Glutamatergic neuron (in vitro differentiated cells): ENCODE results near the gene AGBL4. TPM values are rescaled to one million over a fixed set of nuclear protein-coding genes. Genes with fewer than 3 reads are reported as not detected.

Experiments
- DNase-seq: peaks from one replicate; pipeline ENCODE4 v3.0.0; 2022
- H3K27ac Mint-ChIP-seq: one replicate; pipeline ENCODE4 v1.8.0; 2020; ENCODE audit warnings: mild to moderate bottlenecking, mixed read lengths, inconsistent platforms; ENCODE audit not compliant: unreplicated experiment
- H3K27me3 Mint-ChIP-seq: one replicate; pipeline ENCODE4 v1.8.0; 2020; ENCODE audit warnings: mild to moderate bottlenecking, moderate library complexity, mixed read lengths, inconsistent platforms; ENCODE audit not compliant: unreplicated experiment
- H3K36me3 Mint-ChIP-seq: one replicate; pipeline ENCODE4 v1.8.0; 2020; ENCODE audit warnings: mild to moderate bottlenecking, mixed read lengths, inconsistent platforms; ENCODE audit not compliant: unreplicated experiment
- H3K4me1 Mint-ChIP-seq: one replicate; pipeline ENCODE4 v1.8.0; 2020; ENCODE audit warnings: mild to moderate bottlenecking, low read depth, mixed read lengths, inconsistent platforms; ENCODE audit not compliant: unreplicated experiment
- H3K4me3 Mint-ChIP-seq: one replicate; pipeline ENCODE4 v1.8.0; 2020; ENCODE audit warnings: mild to moderate bottlenecking, mixed read lengths, inconsistent platforms; ENCODE audit not compliant: unreplicated experiment
- H3K9me3 Mint-ChIP-seq: one replicate; pipeline ENCODE4 v1.8.0; 2020; ENCODE audit warnings: mild to moderate bottlenecking, moderate library complexity, mixed read lengths, inconsistent platforms; ENCODE audit not compliant: unreplicated experiment
- CTCF ChIP-seq: fragments of 200-600 bp; sonication (generic); IDR thresholded peaks from one replicate; pipeline ENCODE4 v1.5.0; 2021; ENCODE audit not compliant: partially characterized antibody, unreplicated experiment
- total RNA-seq: library from RNA; stranded (reverse); fragmentation: NEBNext Ultra II Directional; extraction: Animal tissue kit (Norgen Biotek cat#: 25700); gene quantifications from one replicate; pipeline ENCODE4 v1.2.1, GENCODE V29; 2021; ENCODE audit not compliant: unreplicated experiment

AGBL4 gene
- total RNA-seq, 1 donor from 2014 or later: 3.5 TPM

GRCh38 chr1:48939042-48939441, 1084.7 kb downstream of the AGBL4 start:
- peaks cover 15% of the 10 kb centered on the region for H3K4me1 Mint-ChIP-seq
- DNase-seq: peak; percentile 25
- no peak overlapping the region for H3K4me3 Mint-ChIP-seq
- H3K27ac Mint-ChIP-seq: no peak overlapping the region
- H3K27me3 Mint-ChIP-seq: peaks cover 3% of the 10 kb centered on the region
- peaks cover 1% of the 10 kb centered on the region for H3K9me3 Mint-ChIP-seq
- no peaks in the 10 kb centered on the region for H3K36me3 Mint-ChIP-seq
- TF ChIP-seq CTCF: no peak

- Mint-ChIP-seq H3K27me3 (peaks cover 3% of the 10 kb centered on the region), H3K27ac (no peak overlapping the region), H3K9me3 (peaks cover 3% of the 10 kb centered on the region), H3K4me1 (peaks cover 24% of the 10 kb centered on the region), H3K36me3 (no peaks in the 10 kb centered on the region), H3K4me3 (no peak overlapping the region)
- no peak for DNase-seq
- TF ChIP-seq CTCF: peak; percentile 8
These were observed 1086.0 kb downstream of the AGBL4 start for GRCh38 chr1:48937732-48938131.

- TF ChIP-seq CTCF: no peak
- Mint-ChIP-seq H3K4me1 (peaks cover 24% of the 10 kb centered on the region), H3K4me3 (no peak overlapping the region), H3K27me3 (peaks cover 3% of the 10 kb centered on the region), H3K9me3 (peaks cover 3% of the 10 kb centered on the region), H3K27ac (no peak overlapping the region), H3K36me3 (no peaks in the 10 kb centered on the region)
- DNase-seq: no peak
These were observed 1087.3 kb downstream of the AGBL4 start for GRCh38 chr1:48936436-48936835.

GRCh38 chr1:48932366-48932765, 1091.4 kb downstream of the AGBL4 start:
- no peak for DNase-seq

More at GRCh38 chr1:48932366-48932765, 1091.4 kb downstream of the AGBL4 start:
- Mint-ChIP-seq H3K27me3 (peaks cover 1% of the 10 kb centered on the region), H3K4me1 (peaks cover 16% of the 10 kb centered on the region), H3K27ac (no peak overlapping the region), H3K4me3 (no peak overlapping the region), H3K9me3 (peaks cover 3% of the 10 kb centered on the region), H3K36me3 (peaks cover 2% of the 10 kb centered on the region)
- TF ChIP-seq CTCF: no peak
